Right renal pelvis (tissue), 4 donors: Measurements from ENCODE around the gene NOSIP. TPM values are rescaled to one million over a fixed set of nuclear protein-coding genes. Genes with fewer than 3 reads are reported as not detected.
A peak's percentile ranks its signal among the peaks of the same experiment; 100 is the strongest.

Experiments
- DNase-seq, 4 donors: peaks; one replicate each; pipeline ENCODE4 v3.0.0-alpha.2; 2013; ENCODE audit warnings: low read depth in 4 of 4, low spot score in 3 of 4, missing footprints in 1 of 4
- polyA plus RNA-seq, 4 donors: library from polyadenylated mRNA; unstranded; fragments of 120-200 nt; gene quantifications; one replicate each; pipeline ENCODE4 v1.2.1, GENCODE V29; 2013; ENCODE audit not compliant: insufficient read length in 4 of 4

NOSIP gene
- polyA plus RNA-seq, 4 donors = 53.6 to 73.7 (median 60.5) TPM

GRCh38 chr19:49552749-49553148 is 27.6 kb downstream of the NOSIP start:
- no peak for DNase-seq

- no peak for DNase-seq
Measured at GRCh38 chr19:49551531-49551930, 28.8 kb downstream of the NOSIP start.

GRCh38 chr19:49549045-49549444 is 31.3 kb downstream of the NOSIP start:
- DNase-seq = no peak

GRCh38 chr19:49546825-49547565 is 33.4 kb downstream of the NOSIP start:
- peak; percentile 88 to 94 (median 92) for DNase-seq

- no peak for DNase-seq
Measured at GRCh38 chr19:49544154-49544553, 36.2 kb downstream of the NOSIP start.

- DNase-seq = no peak
Measured at GRCh38 chr19:49543032-49543431, 37.3 kb downstream of the NOSIP start.

- no peak for DNase-seq
Measured at GRCh38 chr19:49542446-49542845, 37.9 kb downstream of the NOSIP start.

GRCh38 chr19:49541914-49542313 is 38.4 kb downstream of the NOSIP start:
- DNase-seq = no peak

GRCh38 chr19:49539192-49539952 is 41.0 kb downstream of the NOSIP start:
- DNase-seq = no peak

GRCh38 chr19:49538643-49539042 is 41.7 kb downstream of the NOSIP start:
- no peak for DNase-seq

GRCh38 chr19:49536921-49537462 is 43.4 kb downstream of the NOSIP start:
- DNase-seq = no peak

- DNase-seq = no peak
Measured at GRCh38 chr19:49534632-49535385, 45.5 kb downstream of the NOSIP start.

- peak in 2 of 4 donors; percentile 51 to 72 for DNase-seq
Measured at GRCh38 chr19:49533551-49534488, 46.5 kb downstream of the NOSIP start.

- DNase-seq = no peak
Measured at GRCh38 chr19:49530708-49531107, 49.6 kb downstream of the NOSIP start.

- no peak for DNase-seq
Measured at GRCh38 chr19:49528211-49528771, 52.1 kb downstream of the NOSIP start.

GRCh38 chr19:49524812-49525455 is 55.4 kb downstream of the NOSIP start:
- DNase-seq = no peak

- DNase-seq = no peak
Measured at GRCh38 chr19:49520705-49521319, 59.5 kb downstream of the NOSIP start.

- DNase-seq = no peak
Measured at GRCh38 chr19:49518033-49518432, 62.3 kb downstream of the NOSIP start.

- no peak for DNase-seq
Measured at GRCh38 chr19:49515767-49516166, 64.6 kb downstream of the NOSIP start.
